Measurements from ENCODE around the gene TBX10.

- TF ChIP-seq CTCF (optimal IDR thresholded peaks at IDR 0.05 in 1 of 3, IDR thresholded peaks at IDR 0.05 in 1 of 3, conservative IDR thresholded peaks at IDR 0.05 in 1 of 3; ENCODE audit: extremely low read depth in 1 of 3, insufficient read depth in 2 of 3, low read length in 3 of 3) (no peak), EZH2 (IDR thresholded peaks at IDR 0.05; ENCODE audit: low read length) (no peak)
Measured at GRCh38 chr11:67611165-67611564, 28.4 kb downstream of the TBX10 start.

Data from keratinocyte (primary cell).